H7 (cell line): ENCODE results near the gene SORCS1. TPM values are rescaled to one million over a fixed set of nuclear protein-coding genes. Genes with fewer than 3 reads are reported as not detected.

Experiments
- DNase-seq: peaks from one replicate; pipeline ENCODE4 v3.0.0; 2012
- H3K27me3 ChIP-seq: 2 replicates; pipeline ENCODE4 v1.6.0; 2011; ENCODE audit warnings: mild to moderate bottlenecking, low read length; ENCODE audit not compliant: control insufficient read depth, insufficient read depth
- H3K36me3 ChIP-seq: replicated peaks from 2 replicates; pipeline ENCODE4 v1.5.1; 2011; ENCODE audit warnings: low read length; ENCODE audit not compliant: control insufficient read depth, insufficient read depth
- H3K4me3 ChIP-seq: 2 replicates; pipeline ENCODE4 v1.5.1; 2011; ENCODE audit warnings: low read depth, mild to moderate bottlenecking, control low read depth, low read length, moderate library complexity; ENCODE audit not compliant: insufficient read depth
- total RNA-seq: library from RNA; depleted of rRNA; stranded (reverse); fragments of >200 nt; shearing (Covaris generic); gene quantifications from 2 replicates; pipeline ENCODE4 v1.2.3, GENCODE V29; 2014

The SORCS1 gene
- total RNA-seq, 1 experiment from 2014 or later: 1.3 TPM

DNA sequence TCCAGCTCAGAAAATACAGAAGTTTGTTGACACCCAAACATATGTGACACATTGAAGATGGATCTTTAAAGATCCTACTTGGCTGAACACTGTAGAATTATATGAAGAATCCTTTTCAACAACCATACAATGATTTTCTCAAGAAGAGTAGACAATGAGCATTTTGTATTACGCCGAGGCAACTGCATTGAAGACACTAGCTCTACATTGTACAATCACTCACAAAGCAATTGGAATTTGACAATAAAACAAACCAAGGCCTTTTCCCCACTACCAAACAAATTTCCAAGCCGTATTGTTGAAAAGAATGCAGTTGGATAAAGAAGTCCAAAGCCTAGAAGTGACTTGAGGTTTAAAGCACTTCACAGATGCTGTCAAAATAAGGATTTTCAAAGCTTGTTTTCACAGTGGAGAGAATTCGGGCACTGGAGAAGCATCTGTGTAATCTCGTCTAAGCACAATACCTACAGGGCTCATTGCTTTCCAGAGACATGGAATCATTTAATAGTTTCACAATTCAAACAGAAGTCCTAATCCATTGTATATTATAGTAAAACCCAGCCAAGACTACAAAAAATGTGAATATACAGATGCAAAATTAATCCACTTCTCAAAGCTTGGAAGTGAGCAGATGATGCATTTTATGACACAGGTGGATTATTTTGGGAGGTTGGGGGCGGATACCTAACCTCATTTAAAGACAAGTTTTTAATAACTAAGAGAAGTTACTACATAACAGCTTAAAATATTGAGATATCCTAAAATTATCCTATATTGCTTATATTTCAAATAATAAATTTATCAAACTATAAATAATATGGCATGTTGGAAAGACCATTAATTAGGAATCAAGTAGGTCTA lies 78.6 kb downstream of the SORCS1 start:
- DNase-seq: no peak
- no peak overlapping the region for H3K4me3 ChIP-seq

DNA sequence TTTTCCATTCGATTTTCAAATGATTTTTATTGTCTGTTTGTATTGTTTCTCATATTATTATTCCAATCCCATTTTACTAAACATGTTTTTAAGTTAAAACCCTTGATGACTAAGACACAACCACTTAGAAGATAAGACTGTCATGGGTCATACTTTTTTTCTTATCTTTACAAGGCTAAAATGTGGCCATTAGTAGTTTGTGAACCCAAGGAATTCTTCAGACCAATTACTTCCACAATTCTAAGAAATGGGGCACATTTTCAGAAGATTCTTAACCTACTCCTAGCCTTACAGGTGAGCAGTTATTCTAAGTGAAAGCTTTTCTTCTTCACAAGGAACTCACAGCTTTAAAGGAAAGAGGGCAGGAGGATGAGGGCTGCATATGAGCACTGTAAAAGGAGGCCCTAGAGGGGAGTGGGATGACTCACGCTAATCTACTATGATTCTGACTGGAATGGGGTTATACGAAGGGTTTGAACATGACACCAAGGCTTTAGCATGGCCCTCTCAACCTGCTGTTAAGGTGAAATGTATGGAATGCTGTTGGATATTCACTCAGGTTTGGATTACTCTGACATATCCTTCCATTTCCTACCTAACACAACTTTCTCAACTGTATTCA lies 81.0 kb downstream of the SORCS1 start:
- no peak for DNase-seq
- no peaks in the 10 kb centered on the region for H3K27me3 ChIP-seq
- no peaks in the 10 kb centered on the region for H3K36me3 ChIP-seq

More for the DNA sequence above, 78.6 kb downstream of the SORCS1 start:
- Histone ChIP-seq H3K36me3 (no peaks in the 10 kb centered on the region), H3K27me3 (no peaks in the 10 kb centered on the region)

DNA sequence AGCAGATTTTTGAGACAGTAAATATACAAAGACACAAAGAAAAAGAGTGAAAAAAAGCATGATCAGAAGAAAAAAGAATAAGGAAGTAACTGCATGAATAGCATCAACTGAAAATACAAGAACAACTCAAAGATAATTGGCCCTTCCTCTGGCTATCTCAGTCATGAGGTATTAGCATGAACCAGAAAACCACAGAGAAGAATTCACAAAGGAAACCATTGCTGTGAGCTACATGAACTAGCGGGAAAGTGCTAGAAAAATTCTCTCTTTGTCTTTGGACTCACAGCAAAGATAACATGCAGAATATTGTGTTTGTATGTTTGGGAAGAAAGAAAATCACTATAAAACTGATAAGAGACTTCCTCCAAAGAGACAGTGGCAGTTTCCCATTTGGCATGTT lies 82.9 kb downstream of the SORCS1 start:
- Histone ChIP-seq H3K36me3 (no peaks in the 10 kb centered on the region), H3K27me3 (no peaks in the 10 kb centered on the region), H3K4me3 (no peak overlapping the region)
- DNase-seq: no peak

More for the DNA sequence above, 81.0 kb downstream of the SORCS1 start:
- H3K4me3 ChIP-seq: no peak overlapping the region

DNA sequence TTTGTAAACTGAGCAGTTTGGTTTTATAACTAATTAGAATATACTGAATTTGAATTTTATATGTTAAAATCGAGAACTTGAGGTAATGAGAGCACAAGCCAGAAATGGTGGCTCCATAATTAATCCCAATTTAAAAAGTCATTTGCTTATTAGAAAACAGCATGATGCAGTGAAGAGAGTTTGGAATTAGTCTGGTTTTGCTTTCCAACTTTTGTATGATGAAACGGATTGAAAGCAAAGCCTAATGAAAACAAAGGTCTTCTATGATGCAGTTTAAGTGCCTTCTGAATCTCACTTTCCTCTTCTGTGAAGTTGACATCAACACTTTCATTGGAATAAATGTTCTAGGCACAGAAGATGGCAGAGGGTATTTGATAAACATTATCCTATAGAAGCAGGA lies 89.4 kb downstream of the SORCS1 start:
- Histone ChIP-seq H3K36me3 (no peaks in the 10 kb centered on the region), H3K4me3 (no peak overlapping the region), H3K27me3 (no peaks in the 10 kb centered on the region)
- no peak for DNase-seq

DNA sequence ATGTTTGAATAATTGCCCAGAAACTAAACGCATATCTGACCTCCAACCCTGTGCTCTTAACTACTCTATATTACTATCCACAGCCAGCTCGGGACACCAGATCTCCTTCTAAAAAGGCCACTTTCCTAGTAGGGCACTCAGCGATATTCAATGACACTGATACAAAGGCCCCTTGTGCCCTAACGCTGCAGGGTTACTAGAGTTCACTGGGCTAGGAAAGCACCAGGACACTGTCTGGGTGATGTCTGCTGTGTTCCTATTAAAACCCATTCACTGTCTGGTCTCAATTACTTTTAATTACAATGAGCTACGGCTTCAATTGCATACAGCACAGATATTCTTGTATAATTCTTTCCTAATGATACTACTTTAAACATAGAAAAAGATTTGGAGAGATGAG lies 91.7 kb downstream of the SORCS1 start:
- no peak for DNase-seq
- no peaks in the 10 kb centered on the region for H3K27me3 ChIP-seq
- no peaks in the 10 kb centered on the region for H3K36me3 ChIP-seq
- H3K4me3 ChIP-seq: no peak overlapping the region

DNA sequence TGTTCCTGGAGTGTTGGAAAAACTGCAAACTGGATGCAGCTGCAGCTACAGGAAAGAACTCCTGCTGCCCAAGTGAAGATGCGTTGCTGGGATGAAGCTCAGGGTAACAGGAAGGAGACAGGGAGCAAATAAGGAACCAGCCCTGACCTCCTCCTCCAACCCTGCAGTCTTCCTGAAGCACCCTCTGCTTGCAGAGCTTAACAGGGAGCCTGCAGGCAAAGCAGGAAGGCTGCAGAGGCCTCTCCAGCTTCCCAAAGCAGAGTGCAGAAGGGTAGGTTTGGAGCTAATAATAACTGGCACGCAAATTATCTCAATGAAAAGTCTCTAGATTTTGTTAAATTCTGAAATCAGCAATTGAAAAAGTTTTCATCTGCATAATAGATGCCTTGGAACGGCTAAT lies 92.5 kb downstream of the SORCS1 start:
- DNase-seq: no peak
- Histone ChIP-seq H3K4me3 (no peak overlapping the region), H3K36me3 (no peaks in the 10 kb centered on the region), H3K27me3 (no peaks in the 10 kb centered on the region)

DNA sequence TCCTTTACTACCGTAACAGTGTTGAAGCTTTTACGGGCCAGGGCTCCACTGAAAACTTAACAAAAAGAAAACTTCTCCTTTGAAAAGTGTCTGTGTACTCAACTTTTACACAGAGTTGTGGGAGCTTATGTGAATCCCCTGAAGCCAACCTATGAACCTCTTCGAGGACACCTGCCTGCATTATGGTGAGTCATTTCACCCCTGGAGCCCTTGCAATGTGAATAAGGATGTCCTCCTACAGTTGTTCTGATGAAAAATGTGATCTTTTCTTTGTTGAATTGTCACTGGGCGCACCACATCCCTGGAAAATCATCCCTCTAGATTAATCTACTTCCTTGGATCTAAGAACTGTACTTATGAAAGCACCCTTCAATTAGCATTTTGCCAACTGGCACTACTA lies 93.2 kb downstream of the SORCS1 start:
- DNase-seq: no peak

DNA sequence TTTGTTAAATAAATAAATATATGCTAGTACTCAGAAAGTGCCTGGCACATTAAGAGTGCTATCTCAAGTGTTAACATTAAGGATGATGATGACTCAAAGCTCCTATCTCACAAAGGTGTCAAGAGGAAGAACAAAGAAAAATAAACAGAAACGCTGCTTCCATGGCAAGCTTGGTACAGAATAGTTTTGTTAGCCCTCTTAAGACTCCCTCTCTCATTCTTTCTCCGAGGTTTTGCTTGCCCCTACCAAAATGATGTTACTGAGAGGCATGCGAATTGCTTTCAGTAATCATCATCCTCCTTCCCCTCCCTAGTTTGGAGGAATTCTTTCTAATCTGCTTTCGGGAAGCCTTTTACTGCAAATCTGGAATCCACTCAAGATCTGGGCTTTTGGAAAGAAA lies 96.7 kb downstream of the SORCS1 start:
- Histone ChIP-seq H3K27me3 (no peaks in the 10 kb centered on the region), H3K4me3 (no peak overlapping the region), H3K36me3 (no peaks in the 10 kb centered on the region)
- no peak for DNase-seq

More for the DNA sequence above, 93.2 kb downstream of the SORCS1 start:
- Histone ChIP-seq H3K36me3 (no peaks in the 10 kb centered on the region), H3K27me3 (no peaks in the 10 kb centered on the region), H3K4me3 (no peak overlapping the region)

DNA sequence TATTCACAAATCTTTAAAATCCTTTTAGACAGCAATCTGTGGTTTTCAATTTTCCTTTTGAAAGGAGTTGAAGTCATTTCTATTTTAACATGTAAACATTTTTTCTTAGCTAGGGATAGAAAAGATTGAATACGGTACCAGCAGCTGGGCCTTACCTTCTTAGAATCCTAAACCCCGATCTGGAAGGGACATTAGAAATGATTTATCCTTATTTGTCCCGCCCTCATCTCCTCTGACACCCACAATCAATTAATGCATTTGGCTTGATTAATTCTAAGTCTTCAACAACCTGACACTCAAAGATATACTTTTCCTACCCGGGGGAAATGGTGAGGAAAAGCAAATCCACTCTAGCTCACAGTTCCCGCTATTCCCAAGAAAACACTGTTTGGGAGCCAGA lies 100.4 kb downstream of the SORCS1 start:
- no peak overlapping the region for H3K4me3 ChIP-seq
- H3K36me3 ChIP-seq: no peaks in the 10 kb centered on the region
- DNase-seq: no peak
- no peaks in the 10 kb centered on the region for H3K27me3 ChIP-seq

DNA sequence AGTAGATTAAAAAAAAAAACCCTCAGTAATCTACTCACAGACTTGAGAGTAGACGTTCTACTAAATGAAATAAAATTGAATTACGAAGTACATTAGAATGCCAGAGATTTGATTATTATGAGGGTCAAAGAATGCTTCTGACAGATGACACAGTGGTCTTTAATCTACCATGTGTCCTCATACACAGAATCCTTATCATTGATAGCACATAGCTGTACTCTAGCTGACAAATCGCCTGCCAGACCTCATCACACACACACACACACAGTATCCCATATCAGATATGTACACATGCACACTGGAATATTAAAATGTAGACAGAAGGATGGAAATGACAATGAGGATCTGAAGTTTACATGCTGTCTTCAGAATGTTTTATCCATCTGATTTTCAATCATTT lies 104.6 kb downstream of the SORCS1 start:
- Histone ChIP-seq H3K4me3 (no peak overlapping the region), H3K27me3 (no peaks in the 10 kb centered on the region), H3K36me3 (no peaks in the 10 kb centered on the region)
- DNase-seq: no peak

DNA sequence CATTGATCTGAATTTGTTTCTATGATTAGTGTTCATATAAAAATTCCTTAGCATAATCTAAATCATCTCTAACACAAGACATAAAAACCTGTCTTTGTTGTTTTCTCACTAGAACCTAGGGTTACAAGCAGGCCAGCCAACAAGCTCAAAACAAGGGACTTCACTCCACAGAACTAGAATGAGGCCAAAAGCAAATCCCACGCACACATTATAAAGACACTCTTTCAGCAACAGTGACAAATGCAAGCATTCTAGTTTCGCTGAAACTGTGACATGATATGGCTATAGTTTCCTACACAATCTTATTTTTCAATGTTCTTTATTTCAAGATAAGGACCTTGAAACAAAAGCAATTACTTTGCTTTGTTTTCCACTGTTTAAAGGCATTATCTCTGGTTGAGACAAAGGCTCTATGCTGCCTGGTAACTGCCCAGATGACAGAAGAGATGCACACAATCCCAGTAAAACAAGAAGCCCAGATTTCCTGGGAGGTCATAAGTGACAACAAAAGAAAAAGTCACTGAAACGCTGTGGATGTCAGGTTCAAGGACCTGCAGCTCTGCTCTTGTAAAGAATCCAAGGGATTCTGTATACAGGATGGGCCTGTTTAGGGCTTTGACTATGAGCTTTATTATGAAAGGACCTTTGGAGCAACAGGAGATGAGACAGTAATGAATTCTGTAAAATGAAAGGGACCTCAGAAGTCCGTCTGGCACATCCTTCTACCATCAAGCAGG lies 105.3 kb downstream of the SORCS1 start:
- Histone ChIP-seq H3K36me3 (no peaks in the 10 kb centered on the region), H3K4me3 (no peak overlapping the region), H3K27me3 (no peaks in the 10 kb centered on the region)
- DNase-seq: no peak

DNA sequence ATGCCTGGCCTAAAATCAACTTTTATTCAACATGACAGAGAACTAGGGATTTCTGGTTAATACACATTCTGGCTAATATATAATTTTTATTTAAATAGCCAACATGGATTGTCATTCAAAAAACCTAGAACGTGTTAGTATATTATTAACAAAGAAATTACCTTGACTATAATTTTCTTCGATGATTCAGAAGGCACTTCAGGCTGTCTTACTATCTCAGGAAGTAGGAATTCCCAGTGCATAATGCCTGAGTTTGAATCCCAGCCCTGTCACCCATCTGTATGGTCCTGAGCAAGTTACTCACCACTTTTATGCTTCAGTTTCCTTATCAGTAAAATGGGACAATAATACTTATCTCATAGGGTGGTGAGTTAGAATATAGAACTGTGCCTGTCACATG lies 106.2 kb downstream of the SORCS1 start:
- H3K4me3 ChIP-seq: no peak overlapping the region
- DNase-seq: no peak
- H3K36me3 ChIP-seq: no peaks in the 10 kb centered on the region
- no peaks in the 10 kb centered on the region for H3K27me3 ChIP-seq

DNA sequence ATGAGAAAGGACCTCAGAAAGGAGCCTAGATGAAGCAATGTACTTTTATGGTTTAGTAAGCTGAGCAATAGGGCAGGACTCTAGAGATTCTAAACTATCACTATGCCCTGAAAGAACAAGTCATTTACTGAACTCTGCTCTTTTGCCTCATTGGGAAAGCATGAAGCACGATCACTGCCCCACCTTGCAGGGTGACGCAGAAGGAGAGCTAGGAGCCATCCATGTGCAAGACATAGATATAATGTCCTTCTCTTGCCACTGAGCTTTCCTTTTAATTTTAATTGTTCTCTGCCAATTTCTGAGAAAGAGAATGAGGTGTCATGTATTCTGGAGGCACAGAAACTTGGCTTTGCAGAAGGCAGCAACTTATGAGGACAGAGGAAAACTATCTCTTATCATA lies 108.3 kb downstream of the SORCS1 start:
- Histone ChIP-seq H3K4me3 (no peak overlapping the region), H3K36me3 (no peaks in the 10 kb centered on the region), H3K27me3 (no peaks in the 10 kb centered on the region)
- no peak for DNase-seq

DNA sequence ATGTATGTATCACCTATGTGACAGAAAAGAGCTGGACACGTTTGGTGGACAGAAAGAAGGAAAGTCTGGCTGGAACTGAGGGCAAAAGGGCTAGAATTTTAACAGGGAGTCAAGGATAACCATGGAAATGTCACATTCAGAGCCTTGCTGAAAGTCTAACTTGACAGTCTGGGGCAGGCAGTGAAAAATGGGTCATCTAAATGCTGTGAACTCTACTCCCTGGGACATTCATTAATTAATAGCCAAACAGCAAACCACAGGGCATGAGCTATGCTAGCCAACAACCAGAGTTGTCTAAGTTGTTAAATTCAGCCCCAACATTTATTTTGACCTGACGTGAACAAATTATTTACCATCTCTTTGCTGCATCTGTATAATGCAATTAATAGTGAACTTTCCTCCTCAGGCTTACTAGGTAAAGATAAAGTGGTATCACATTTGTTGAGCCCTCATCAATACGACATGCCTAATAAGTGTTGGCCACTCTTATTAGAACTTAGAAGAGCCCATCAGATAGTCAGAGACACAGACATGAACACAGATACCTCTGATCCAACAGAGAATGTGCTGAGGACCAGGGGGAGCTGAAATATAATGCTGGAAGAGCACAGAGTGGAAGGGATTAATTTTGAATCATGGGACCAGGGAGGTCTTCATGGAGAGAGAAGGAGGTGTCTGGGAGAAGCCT lies 109.9 kb downstream of the SORCS1 start:
- no peak overlapping the region for H3K4me3 ChIP-seq
- DNase-seq: no peak
- H3K27me3 ChIP-seq: no peaks in the 10 kb centered on the region
- no peaks in the 10 kb centered on the region for H3K36me3 ChIP-seq
